Mononuclear cell (primary cell): Measurements from ENCODE around the gene OCIAD2. TPM values are rescaled to one million over a fixed set of nuclear protein-coding genes. Genes with fewer than 3 reads are reported as not detected.
"Not testable (repeated sequence)": the region's sequence is repeated elsewhere in the genome, so short reads cannot be mapped to it uniquely, and the experiment has no call there.

Source experiments
- H3K27me3 ChIP-seq: 2 replicates; pipeline ENCODE4 v1.6.0; 2011; ENCODE audit warnings: low read length, control low read depth; ENCODE audit not compliant: insufficient read depth
- H3K4me1 ChIP-seq: 2 replicates; pipeline ENCODE4 v1.5.1; 2011; ENCODE audit warnings: mild to moderate bottlenecking, low read length, control low read depth; ENCODE audit not compliant: insufficient read depth
- H3K4me3 ChIP-seq: 2 replicates; pipeline ENCODE4 v1.5.1; 2011; ENCODE audit warnings: mild to moderate bottlenecking, low read length, moderate library complexity
- H3K9me3 ChIP-seq: 2 replicates; pipeline ENCODE4 v1.5.1; 2011; ENCODE audit warnings: low read depth, mild to moderate bottlenecking, control low read depth, low read length
- total RNA-seq: library from RNA; depleted of rRNA; stranded (reverse); fragments of >200 nt; gene quantifications from one replicate; pipeline ENCODE4 v1.2.3, GENCODE V29; 2012

Gene OCIAD2
- total RNA-seq, 1 donor, result 25.0 TPM

- not testable (repeated sequence) for H3K27me3 ChIP-seq, H3K4me3 ChIP-seq, H3K4me1 ChIP-seq, H3K9me3 ChIP-seq
Observed at GRCh38 chr4:48923065-48923464, 16.5 kb upstream of the OCIAD2 start.

- no peak overlapping the region for H3K4me3 ChIP-seq
- no peaks in the 10 kb centered on the region for H3K4me1 ChIP-seq
- no peaks in the 10 kb centered on the region for H3K27me3 ChIP-seq
- no peaks in the 10 kb centered on the region for H3K9me3 ChIP-seq
Observed at GRCh38 chr4:48914311-48914710, 7.7 kb upstream of the OCIAD2 start.

- no peaks in the 10 kb centered on the region for H3K9me3 ChIP-seq
- no peaks in the 10 kb centered on the region for H3K4me1 ChIP-seq
- H3K4me3 ChIP-seq, result no peak overlapping the region
- H3K27me3 ChIP-seq, result no peaks in the 10 kb centered on the region
Observed at GRCh38 chr4:48913346-48913745, 6.8 kb upstream of the OCIAD2 start.

- Histone ChIP-seq H3K4me3 (no peak overlapping the region), H3K27me3 (no peaks in the 10 kb centered on the region), H3K4me1 (no peaks in the 10 kb centered on the region), H3K9me3 (no peaks in the 10 kb centered on the region)
Observed at GRCh38 chr4:48912349-48912748, 5.8 kb upstream of the OCIAD2 start.

GRCh38 chr4:48910511-48910910 is 3.9 kb upstream of the OCIAD2 start:
- Histone ChIP-seq H3K4me3 (no peak overlapping the region), H3K9me3 (no peaks in the 10 kb centered on the region), H3K27me3 (no peaks in the 10 kb centered on the region), H3K4me1 (peaks cover 13% of the 10 kb centered on the region)

GRCh38 chr4:48909697-48910096 is 3.1 kb upstream of the OCIAD2 start:
- Histone ChIP-seq H3K27me3 (no peaks in the 10 kb centered on the region), H3K4me3 (no peak overlapping the region), H3K9me3 (no peaks in the 10 kb centered on the region), H3K4me1 (peaks cover 21% of the 10 kb centered on the region)

- Histone ChIP-seq H3K27me3 (no peaks in the 10 kb centered on the region), H3K9me3 (no peaks in the 10 kb centered on the region), H3K4me1 (peaks cover 23% of the 10 kb centered on the region), H3K4me3 (no peak overlapping the region)
Observed at GRCh38 chr4:48908687-48909086, 2.1 kb upstream of the OCIAD2 start.

- H3K4me1 ChIP-seq, result peaks cover 23% of the 10 kb centered on the region
- no peaks in the 10 kb centered on the region for H3K9me3 ChIP-seq
- H3K27me3 ChIP-seq, result no peaks in the 10 kb centered on the region
- H3K4me3 ChIP-seq, result no peak overlapping the region
Observed at GRCh38 chr4:48907706-48908477, 1.3 kb upstream of the OCIAD2 start.

GRCh38 chr4:48905363-48906015 is 1.1 kb downstream of the OCIAD2 start:
- Histone ChIP-seq H3K27me3 (no peaks in the 10 kb centered on the region), H3K9me3 (no peaks in the 10 kb centered on the region), H3K4me1 (peaks cover 23% of the 10 kb centered on the region), H3K4me3 (peak overlapping the region; percentile 57)

GRCh38 chr4:48904541-48905142 is 1.9 kb downstream of the OCIAD2 start:
- Histone ChIP-seq H3K27me3 (no peaks in the 10 kb centered on the region), H3K4me1 (peaks cover 28% of the 10 kb centered on the region), H3K9me3 (no peaks in the 10 kb centered on the region), H3K4me3 (no peak overlapping the region)

GRCh38 chr4:48904101-48904500 is 2.5 kb downstream of the OCIAD2 start:
- H3K27me3 ChIP-seq, result no peaks in the 10 kb centered on the region
- H3K4me1 ChIP-seq, result peaks cover 28% of the 10 kb centered on the region
- H3K4me3 ChIP-seq, result no peak overlapping the region
- no peaks in the 10 kb centered on the region for H3K9me3 ChIP-seq

- Histone ChIP-seq H3K4me3 (no peak overlapping the region), H3K9me3 (no peaks in the 10 kb centered on the region), H3K27me3 (no peaks in the 10 kb centered on the region), H3K4me1 (peaks cover 28% of the 10 kb centered on the region)
Observed at GRCh38 chr4:48902266-48902665, 4.3 kb downstream of the OCIAD2 start.

GRCh38 chr4:48901196-48901595 is 5.4 kb downstream of the OCIAD2 start:
- H3K4me1 ChIP-seq, result peaks cover 21% of the 10 kb centered on the region
- H3K4me3 ChIP-seq, result no peak overlapping the region
- no peaks in the 10 kb centered on the region for H3K27me3 ChIP-seq
- no peaks in the 10 kb centered on the region for H3K9me3 ChIP-seq

GRCh38 chr4:48899950-48900349 is 6.6 kb downstream of the OCIAD2 start:
- no peaks in the 10 kb centered on the region for H3K9me3 ChIP-seq
- H3K27me3 ChIP-seq, result no peaks in the 10 kb centered on the region
- H3K4me1 ChIP-seq, result peaks cover 9% of the 10 kb centered on the region
- H3K4me3 ChIP-seq, result no peak overlapping the region

GRCh38 chr4:48899432-48899749 is 7.2 kb downstream of the OCIAD2 start:
- Histone ChIP-seq H3K4me3 (no peak overlapping the region), H3K4me1 (peaks cover 5% of the 10 kb centered on the region), H3K27me3 (no peaks in the 10 kb centered on the region), H3K9me3 (no peaks in the 10 kb centered on the region)
